GM11168 (cell line): ENCODE data around the gene TEX2.
"Not testable (repeated sequence)": the region's sequence is repeated elsewhere in the genome, so short reads cannot be mapped to it uniquely, and the experiment has no call there.

ENCODE experiments used
- in situ Hi-C: fragments of 300-500 bp; cut with MboI; formaldehyde crosslinking; loops from one replicate; pipeline ENCODE4 v1.12.0; 2022; ENCODE audit warnings: low sequenced_read_pairs; ENCODE audit not compliant: unreplicated experiment

The TEX2 gene

DNA sequence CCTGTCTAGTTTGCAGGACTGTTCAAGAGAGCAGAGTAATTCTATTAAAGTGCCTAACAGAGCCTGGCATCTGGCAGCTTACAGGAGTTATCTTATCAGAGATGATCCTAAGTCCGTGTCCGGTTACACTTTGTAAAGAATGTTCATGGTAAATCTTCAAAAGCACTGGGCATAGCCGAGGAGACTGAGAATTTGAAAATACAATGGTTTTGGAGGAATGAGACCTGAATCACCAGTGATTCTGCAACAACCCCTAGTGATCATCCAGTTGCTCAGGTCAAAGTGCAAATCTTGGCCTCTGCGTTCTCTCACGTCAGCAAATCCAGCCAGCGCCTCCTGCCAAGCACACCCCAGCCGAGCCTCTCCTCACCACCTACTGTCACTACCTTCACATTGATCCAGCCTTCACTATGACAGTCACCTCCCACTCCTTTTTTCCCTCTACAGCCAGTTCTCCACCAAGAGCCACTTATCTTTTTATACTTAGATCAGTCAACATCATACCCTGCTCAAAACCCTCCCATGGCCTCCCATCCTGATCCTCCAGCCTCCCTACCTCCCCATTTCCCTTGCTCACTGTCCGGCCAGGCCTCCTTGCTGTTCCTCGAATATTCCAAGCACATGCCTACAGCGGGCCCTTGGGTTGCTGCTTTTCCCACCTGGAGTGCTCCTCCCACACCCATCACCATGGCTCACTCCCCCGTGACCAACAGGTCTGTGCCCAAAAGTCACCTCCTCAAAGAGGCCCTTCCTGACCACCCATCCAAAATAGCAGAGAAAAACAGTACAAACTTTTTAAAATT, 75.8 kb downstream of the TEX2 start:
- in situ Hi-C loops, result no loop called here

DNA sequence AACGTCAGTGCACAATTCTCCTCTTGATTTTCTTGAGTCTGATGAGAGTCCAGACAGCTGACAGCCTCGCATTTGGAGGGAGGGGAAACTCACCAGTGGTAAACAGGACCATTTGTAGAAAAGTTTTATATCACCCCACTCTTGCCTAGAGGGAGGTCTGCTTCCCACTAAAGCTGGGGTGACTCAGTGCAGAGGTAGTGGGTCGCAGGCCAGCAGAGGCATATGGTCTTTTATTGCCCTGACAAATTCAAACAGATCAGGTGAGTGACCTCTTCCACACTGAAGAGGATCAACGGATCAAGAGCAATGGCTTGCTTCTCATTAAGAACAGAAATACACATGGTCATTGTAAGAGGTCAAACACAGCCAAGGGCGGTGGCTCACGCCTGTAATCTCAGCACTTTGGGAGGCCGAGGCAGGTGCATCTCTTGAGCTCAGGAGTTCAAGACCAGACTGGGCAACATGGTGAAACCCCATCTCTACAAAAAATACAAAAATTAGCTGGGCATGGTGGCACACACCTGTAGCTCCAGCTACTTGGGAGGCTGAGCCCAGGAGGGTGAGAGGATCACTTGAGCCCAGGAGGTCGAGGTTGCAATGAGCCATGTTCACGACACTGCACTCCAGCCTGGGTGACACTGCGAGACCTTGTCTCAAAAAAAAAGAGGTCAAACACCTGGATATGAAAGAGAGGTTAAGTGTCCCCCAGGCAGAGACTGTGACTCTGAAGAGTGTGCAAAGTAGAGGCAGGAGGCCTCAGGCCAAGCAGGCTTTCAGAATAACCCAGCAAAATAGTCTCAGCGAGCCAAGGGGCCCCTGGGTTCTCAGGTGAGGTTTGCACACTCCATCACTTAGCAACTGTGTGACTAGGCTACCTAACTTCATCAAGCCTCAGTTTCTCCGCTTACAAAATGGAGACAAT, 76.6 kb downstream of the TEX2 start:
- in situ Hi-C loops, result no loop called here

GRCh38 chr17:64185557-64185956, 77.5 kb downstream of the TEX2 start:
- in situ Hi-C loops, result not testable (repeated sequence)

- in situ Hi-C loops, result no loop called here
These were observed 78.0 kb downstream of the TEX2 start for GRCh38 chr17:64185101-64185500.

- in situ Hi-C loops, result no loop called here
These were observed 79.2 kb downstream of the TEX2 start for GRCh38 chr17:64183815-64184214.

GRCh38 chr17:64182325-64183012, 80.6 kb downstream of the TEX2 start:
- in situ Hi-C loops, result no loop called here

- in situ Hi-C loops, result no loop called here
These were observed 82.7 kb downstream of the TEX2 start for GRCh38 chr17:64180089-64181073.

GRCh38 chr17:64179024-64179423, 84.0 kb downstream of the TEX2 start:
- in situ Hi-C loops, result not testable (repeated sequence)

DNA sequence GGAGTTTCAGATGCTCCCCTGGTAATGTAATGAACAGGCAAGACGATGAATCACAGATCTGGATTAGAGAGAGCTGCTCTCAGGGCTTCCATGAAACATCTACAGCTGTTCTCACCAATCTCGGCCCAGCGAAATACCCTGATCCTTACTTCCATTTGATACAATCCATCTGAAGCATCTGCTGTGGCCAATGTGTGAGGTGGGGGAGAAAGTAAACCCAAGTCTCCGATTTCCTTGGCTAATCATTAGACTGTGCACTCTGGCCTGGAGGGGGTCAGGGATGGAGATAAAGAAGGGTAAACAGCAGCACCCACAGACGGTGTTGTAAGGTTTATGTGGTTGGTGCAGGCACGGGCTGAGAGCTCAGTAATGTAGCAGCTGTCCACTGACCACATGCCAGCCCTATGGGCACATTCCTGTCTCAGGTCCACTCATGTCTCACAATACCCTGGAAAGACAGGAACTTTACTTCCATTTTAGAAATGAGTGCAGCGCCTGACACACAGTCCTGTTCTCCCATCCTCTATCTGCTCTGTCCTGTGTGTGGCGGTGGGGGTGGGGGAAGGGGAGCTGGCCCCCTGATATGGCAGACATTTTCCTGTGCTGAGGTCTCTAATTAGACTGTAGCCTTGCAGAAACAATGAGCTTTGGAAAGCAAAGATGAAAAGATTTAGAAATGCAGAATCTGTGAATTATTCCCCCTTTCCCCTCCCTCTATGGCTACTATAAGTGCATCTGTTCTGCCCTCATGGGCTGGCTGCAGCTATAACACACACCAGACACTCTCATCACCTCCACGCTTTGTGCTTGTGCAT, 84.8 kb downstream of the TEX2 start:
- in situ Hi-C loops, result no loop called here

GRCh38 chr17:64177311-64178010, 85.6 kb downstream of the TEX2 start:
- in situ Hi-C loops, result no loop called here

- in situ Hi-C loops, result no loop called here
These were observed 86.5 kb downstream of the TEX2 start for GRCh38 chr17:64176556-64176955.

DNA sequence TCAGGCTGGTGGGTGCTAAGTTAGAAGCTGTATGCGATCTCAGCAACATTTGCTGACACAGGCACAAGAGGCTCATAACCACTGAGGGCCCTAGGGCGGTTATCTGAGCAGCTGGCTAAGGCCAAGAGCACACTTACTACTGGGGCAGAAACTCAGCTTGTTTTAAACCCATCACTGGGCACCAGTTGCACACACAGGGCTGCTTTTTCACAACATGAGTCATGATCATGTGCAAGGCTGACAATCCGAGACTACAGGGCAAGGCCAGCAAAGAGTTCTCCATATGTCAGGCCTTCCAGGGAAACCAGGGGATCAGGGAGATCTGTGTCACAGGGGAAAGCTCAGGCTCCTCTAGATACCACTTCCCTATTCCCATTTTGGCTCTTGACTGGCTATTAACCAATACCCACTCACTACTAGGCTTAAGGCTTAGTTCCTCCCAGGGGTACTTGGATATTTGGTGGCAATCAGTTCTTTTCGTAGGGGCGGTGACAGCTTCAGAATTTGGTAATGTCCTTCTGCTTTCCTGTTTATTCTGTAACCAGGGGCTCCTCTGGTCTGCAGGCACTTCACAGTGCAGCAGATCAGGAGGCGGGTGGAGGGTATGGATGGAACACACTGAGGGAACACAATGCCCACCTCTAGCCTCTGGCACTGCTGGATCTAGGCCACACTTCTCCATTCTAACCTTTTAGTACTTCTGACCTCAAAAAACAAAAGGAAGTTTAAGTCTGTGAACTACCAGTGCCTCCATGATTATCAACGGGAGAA, 88.2 kb downstream of the TEX2 start:
- in situ Hi-C loops, result no loop called here

GRCh38 chr17:64173646-64174045, 89.4 kb downstream of the TEX2 start:
- in situ Hi-C loops, result no loop called here

- in situ Hi-C loops, result no loop called here
These were observed 90.5 kb downstream of the TEX2 start for GRCh38 chr17:64172510-64172909.

GRCh38 chr17:64171041-64171440, 92.0 kb downstream of the TEX2 start:
- in situ Hi-C loops, result no loop called here

- in situ Hi-C loops, result no loop called here
These were observed 92.8 kb downstream of the TEX2 start for GRCh38 chr17:64170286-64170685.

DNA sequence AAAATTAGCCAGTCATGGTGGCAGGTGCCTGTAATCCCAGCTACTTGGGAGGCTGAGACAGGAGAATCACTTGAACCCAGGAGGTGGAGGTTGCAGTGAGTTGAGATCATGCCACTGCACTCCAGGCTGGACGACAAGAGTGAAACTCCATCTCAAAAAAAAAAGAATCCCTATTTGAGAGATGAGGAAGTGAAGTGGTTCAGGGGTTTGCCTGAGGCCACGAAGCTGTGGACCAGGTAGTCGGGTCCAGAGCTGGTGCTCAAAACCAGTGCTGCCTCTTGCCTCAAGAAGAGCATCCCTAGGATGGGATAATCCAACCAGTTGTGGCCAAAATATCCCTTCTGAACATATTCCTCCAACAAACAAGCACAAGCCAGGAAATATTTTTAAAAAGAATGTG, 95.4 kb downstream of the TEX2 start:
- in situ Hi-C loops, result loop anchor here (10.0 kb wide), 1 partner anchor 97 kb away; the partner anchor contains the start of gene TEX2
